ENCODE data around the gene ZNF44.

GRCh38 chr19:12265921-12266704, 28.6 kb downstream of the ZNF44 start:
- TF ChIP-seq EZH2 (IDR thresholded peaks at IDR 0.05; ENCODE audit: borderline replicate concordance, low read length) = no peak
- no peak for TF ChIP-seq CTCF (IDR thresholded peaks at IDR 0.05; ENCODE audit: low read length)

Data from OCI-LY1 (cell line).